ENCODE measurements around the gene CAMSAP2. TPM values are rescaled to one million over a fixed set of nuclear protein-coding genes. Genes with fewer than 3 reads are reported as not detected.

Gene CAMSAP2
- total RNA-seq, 4 donors from 2014 or later = 4.9 to 21.5 (median 8.1) TPM

DNA sequence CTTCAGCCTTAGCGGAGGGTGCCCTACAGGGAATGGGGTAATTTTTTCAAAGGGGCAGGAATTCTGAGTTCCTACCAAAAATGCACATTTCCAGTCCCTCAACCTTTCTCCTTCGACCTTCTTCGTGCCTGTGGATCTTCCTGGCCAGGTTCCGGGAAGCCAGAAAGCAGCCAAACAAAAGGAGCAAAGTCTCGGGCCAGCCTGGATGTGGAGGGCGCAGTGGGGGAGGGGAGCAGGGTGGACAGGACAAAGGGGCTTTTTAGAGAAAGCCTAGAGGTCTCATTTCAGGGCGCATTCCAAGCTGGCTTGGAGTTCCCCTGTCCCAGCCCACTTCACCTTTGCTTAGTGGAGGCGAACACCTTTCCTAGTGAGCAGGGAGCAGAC lies 153.1 kb downstream of the CAMSAP2 start:
- Histone ChIP-seq H3K4me1 (peaks cover 0 to 9% (median 6%) of the 10 kb centered on the region in 4 donors), H3K27me3 (no peaks in the 10 kb centered on the region), H3K4me3 (peak overlapping the region; percentile 33 to 76 (median 60)), H3K36me3 (no peaks in the 10 kb centered on the region), H3K9me3 (no peaks in the 10 kb centered on the region), H3K27ac (peak overlapping the region in 3 of 4 donors; percentile 75 to 89 (median 76))
- TF ChIP-seq, protein P1, sequence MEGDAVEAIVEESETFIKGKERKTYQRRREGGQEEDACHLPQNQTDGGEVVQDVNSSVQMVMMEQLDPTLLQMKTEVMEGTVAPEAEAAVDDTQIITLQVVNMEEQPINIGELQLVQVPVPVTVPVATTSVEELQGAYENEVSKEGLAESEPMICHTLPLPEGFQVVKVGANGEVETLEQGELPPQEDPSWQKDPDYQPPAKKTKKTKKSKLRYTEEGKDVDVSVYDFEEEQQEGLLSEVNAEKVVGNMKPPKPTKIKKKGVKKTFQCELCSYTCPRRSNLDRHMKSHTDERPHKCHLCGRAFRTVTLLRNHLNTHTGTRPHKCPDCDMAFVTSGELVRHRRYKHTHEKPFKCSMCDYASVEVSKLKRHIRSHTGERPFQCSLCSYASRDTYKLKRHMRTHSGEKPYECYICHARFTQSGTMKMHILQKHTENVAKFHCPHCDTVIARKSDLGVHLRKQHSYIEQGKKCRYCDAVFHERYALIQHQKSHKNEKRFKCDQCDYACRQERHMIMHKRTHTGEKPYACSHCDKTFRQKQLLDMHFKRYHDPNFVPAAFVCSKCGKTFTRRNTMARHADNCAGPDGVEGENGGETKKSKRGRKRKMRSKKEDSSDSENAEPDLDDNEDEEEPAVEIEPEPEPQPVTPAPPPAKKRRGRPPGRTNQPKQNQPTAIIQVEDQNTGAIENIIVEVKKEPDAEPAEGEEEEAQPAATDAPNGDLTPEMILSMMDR (IDR thresholded peaks at IDR 0.05) = no peak
- no peak for TF ChIP-seq POLR2A (IDR thresholded peaks at IDR 0.05)
- peak in 2 of 3 donors; percentile 63 to 67 for DNase-seq

DNA sequence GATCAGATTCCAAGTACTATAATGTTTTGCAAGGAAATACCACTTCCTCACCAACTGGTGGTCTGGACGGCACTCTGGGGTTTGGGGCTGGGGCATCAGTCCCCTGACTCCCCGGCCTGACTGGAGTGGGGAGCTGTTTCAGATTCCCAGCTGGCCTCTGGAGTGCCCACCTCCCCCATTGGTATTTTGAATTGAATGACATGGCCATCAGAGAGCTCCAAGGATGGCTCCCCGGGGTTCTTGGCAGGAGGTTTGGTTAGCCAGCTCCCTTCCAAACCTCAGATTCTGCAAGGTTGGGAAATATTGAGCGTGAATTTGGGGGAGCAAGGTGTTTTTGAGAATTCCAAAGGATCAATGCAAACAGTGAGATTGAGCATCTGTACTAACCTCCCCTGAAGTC lies 153.9 kb downstream of the CAMSAP2 start:
- Histone ChIP-seq H3K27me3 (no peaks in the 10 kb centered on the region), H3K27ac (peak overlapping the region in 3 of 4 donors; percentile 76 to 98 (median 97)), H3K36me3 (peaks cover 0 to 3% (median 0%) of the 10 kb centered on the region in 3 donors), H3K9me3 (no peaks in the 10 kb centered on the region), H3K4me1 (peaks cover 0 to 10% (median 6%) of the 10 kb centered on the region in 4 donors), H3K4me3 (peak overlapping the region in 2 of 4 donors; percentile 68 to 76)
- TF ChIP-seq, protein P1 (IDR thresholded peaks at IDR 0.05) = no peak
- TF ChIP-seq POLR2A (IDR thresholded peaks at IDR 0.05) = no peak
- DNase-seq = peak in 1 of 3 donors; percentile 41

DNA sequence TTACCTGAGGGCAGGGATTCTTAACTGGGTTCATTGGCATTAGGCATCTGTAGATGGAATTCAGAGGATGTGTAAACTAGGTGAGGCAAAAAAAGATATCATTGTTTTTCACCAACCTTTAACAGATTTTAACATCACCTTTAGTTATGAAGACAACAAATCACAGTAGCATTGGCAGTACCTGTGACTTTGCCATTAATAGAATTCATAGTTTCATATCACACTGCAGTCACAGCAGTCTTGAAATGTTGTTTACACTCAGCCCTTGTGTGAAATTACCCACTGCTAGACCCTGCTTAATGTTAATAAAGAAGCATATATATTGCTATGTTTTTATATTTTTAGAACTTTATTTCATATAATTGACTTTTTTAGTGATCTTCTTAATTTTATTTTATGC lies 154.3 kb downstream of the CAMSAP2 start:
- peak overlapping the region in 3 of 4 donors; percentile 76 to 98 (median 97) for H3K27ac ChIP-seq
- H3K4me1 ChIP-seq = peaks cover 0 to 14% (median 6%) of the 10 kb centered on the region in 4 donors

DNA sequence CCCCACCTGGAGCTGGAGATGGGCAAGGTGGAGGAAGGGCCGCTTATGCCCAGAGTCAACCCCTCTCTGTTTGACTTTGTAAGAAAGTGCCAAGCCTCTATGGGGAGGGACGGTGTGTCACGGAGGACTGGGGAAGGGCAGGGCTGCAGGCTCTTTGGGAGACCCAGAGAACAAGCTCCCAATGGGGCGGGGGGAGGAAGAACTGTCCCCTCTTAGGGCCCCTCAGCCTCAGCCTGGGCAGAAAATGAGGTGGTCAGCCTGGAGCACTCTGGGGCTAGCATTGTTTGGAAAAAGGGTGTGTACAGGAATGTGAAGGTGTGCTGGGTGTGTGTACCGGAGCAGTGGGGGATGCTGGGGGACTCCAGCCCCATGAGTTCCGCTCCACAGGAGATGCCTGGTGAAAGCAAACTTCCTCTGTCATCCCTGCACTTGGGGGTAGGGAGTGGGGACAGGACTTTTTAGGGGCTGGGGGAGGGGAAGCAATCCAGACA lies 154.8 kb downstream of the CAMSAP2 start:
- TF ChIP-seq, protein P1 (IDR thresholded peaks at IDR 0.05) = no peak
- TF ChIP-seq POLR2A (IDR thresholded peaks at IDR 0.05) = no peak
- Histone ChIP-seq H3K4me1 (peaks cover 0 to 19% (median 4%) of the 10 kb centered on the region in 4 donors), H3K27ac (peak overlapping the region in 3 of 4 donors; percentile 76 to 98 (median 97)), H3K4me3 (peak overlapping the region in 2 of 4 donors; percentile 71 to 76), H3K27me3 (no peaks in the 10 kb centered on the region), H3K36me3 (peaks cover 0 to 12% (median 0%) of the 10 kb centered on the region in 3 donors), H3K9me3 (no peaks in the 10 kb centered on the region)
- DNase-seq = peak in 1 of 3 donors; percentile 63

More for the DNA sequence above, 154.3 kb downstream of the CAMSAP2 start:
- Histone ChIP-seq H3K9me3 (no peaks in the 10 kb centered on the region), H3K27me3 (no peaks in the 10 kb centered on the region), H3K36me3 (peaks cover 0 to 7% (median 0%) of the 10 kb centered on the region in 3 donors), H3K4me3 (peak overlapping the region in 2 of 4 donors; percentile 76)
- DNase-seq = no peak
- TF ChIP-seq, protein P1 (IDR thresholded peaks at IDR 0.05) = no peak
- TF ChIP-seq POLR2A (IDR thresholded peaks at IDR 0.05) = no peak

DNA sequence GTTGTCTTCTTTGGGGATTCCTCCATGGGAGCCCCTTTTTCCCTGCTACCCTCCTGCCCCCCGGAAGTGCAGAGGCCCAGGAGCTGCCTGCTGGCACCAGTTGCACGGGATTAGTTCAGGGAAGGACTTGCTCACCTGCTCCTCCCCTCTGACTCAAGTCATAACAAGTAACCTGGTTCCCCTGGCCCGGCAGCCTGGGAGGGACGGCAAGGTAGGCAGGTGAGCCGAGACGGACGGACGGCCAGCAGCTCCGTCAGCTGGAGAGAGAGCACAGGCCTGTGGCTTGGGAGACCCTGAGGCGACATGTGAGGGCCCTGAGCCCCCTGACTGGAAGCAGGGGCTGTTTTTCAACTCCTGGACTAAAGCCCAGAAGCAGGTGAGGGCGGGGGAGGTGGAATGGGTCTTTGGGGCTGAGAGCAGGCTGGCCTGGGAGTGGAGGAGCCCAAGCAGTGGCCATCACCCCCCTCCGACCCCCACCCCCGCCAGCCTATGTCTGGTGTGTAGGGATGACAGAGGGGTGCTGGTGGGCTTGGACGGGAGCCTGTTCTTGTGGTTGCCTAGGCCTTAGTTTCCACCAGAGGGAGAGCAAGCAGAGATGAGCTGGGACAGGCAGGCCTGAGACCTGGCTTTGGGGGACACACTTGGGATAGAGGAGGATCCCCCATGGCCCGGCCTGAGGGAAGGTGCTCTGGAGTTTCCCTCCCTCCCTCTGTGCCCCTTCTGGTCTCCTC lies 156.2 kb downstream of the CAMSAP2 start, which contains the start of gene INAVA:
TSS of gene INAVA (plus strand) at position 189 of the 731 bp plus-strand sequence. CDS start 3,501 bp downstream, outside the sequence.
- peak in 2 of 3 donors; percentile 86 to 88 for DNase-seq
- TF ChIP-seq, protein P1 (IDR thresholded peaks at IDR 0.05) = peak in 1 of 6 experiments; percentile 15
- TF ChIP-seq POLR2A (IDR thresholded peaks at IDR 0.05) = peak; percentile 99
- peaks cover 0 to 33% (median 2%) of the 10 kb centered on the region in 4 donors for H3K4me1 ChIP-seq

More for the DNA sequence above, 156.2 kb downstream of the CAMSAP2 start, which contains the start of gene INAVA:
- Histone ChIP-seq H3K27ac (peak within 1 kb of the TSS in 3 of 4 donors; percentile 76 to 98 (median 97)), H3K4me3 (peak within 1 kb of the TSS in 3 of 4 donors; percentile 37 to 76 (median 71)), H3K36me3 (peaks cover 0 to 26% (median 0%) of the 10 kb centered on the region in 3 donors), H3K9me3 (no peaks in the 10 kb centered on the region), H3K27me3 (no peaks in the 10 kb centered on the region)
